Fibroblast of lung (primary cell): ENCODE results near the gene CD47. TPM values are rescaled to one million over a fixed set of nuclear protein-coding genes. Genes with fewer than 3 reads are reported as not detected.

ENCODE experiments used
- DNase-seq, 2 donors: peaks; one replicate each; pipeline versions ENCODE4 v3.0.0 to v3.0.0-alpha.2; 2010; ENCODE audit warnings: low read depth in 2 of 2
- H2AFZ ChIP-seq: 2 replicates; pipeline ENCODE4 v1.5.1; 2012; ENCODE audit warnings: low read length, control low read depth, inconsistent platforms
- H3K27ac ChIP-seq: 2 replicates; pipeline ENCODE4 v1.5.1; 2011; ENCODE audit warnings: low read length, control low read depth; ENCODE audit not compliant: insufficient read depth
- H3K27me3 ChIP-seq: 2 replicates; pipeline ENCODE4 v1.5.1; 2011; ENCODE audit warnings: mild to moderate bottlenecking, low read length; ENCODE audit not compliant: control insufficient read depth, insufficient read depth
- H3K36me3 ChIP-seq: 2 replicates; pipeline ENCODE4 v1.5.1; 2011; ENCODE audit warnings: low read length; ENCODE audit not compliant: control insufficient read depth, insufficient read depth
- H3K4me1 ChIP-seq: 2 replicates; pipeline ENCODE4 v1.5.1; 2011; ENCODE audit warnings: low read length; ENCODE audit not compliant: control insufficient read depth, insufficient read depth; ENCODE audit errors: extremely low read depth
- H3K4me2 ChIP-seq: 2 replicates; pipeline ENCODE4 v1.5.1; 2011; ENCODE audit warnings: low read length, control low read depth; ENCODE audit not compliant: insufficient read depth; ENCODE audit errors: extremely low read depth
- H3K4me3 ChIP-seq, 4 experiments: fragments of 200-600 bp in 1 of 4; sonication (generic) in 1 of 4; replicated peaks in 1 of 4; 2 replicates each; pipeline ENCODE4 v1.5.1; 2011 to 2016; ENCODE audit warnings: low read length in 4 of 4, low read depth in 3 of 4, mild to moderate bottlenecking in 3 of 4, control low read depth in 2 of 4, inconsistent platforms in 1 of 4, mixed read lengths in 1 of 4; ENCODE audit not compliant: insufficient read depth in 1 of 4; ENCODE audit errors: control extremely low read depth in 1 of 4
- H3K79me2 ChIP-seq: 2 replicates; pipeline ENCODE4 v1.5.1; 2012; ENCODE audit warnings: mild to moderate bottlenecking, low read length, inconsistent platforms; ENCODE audit not compliant: control insufficient read depth, insufficient read depth
- H3K9ac ChIP-seq: 2 replicates; pipeline ENCODE4 v1.5.1; 2011; ENCODE audit warnings: mild to moderate bottlenecking, low read length, control low read depth; ENCODE audit not compliant: insufficient read depth
- H3K9me3 ChIP-seq: 2 replicates; pipeline ENCODE4 v1.5.1; 2012; ENCODE audit warnings: low read depth, low read length; ENCODE audit not compliant: control insufficient read depth, insufficient read depth
- H4K20me1 ChIP-seq: 2 replicates; pipeline ENCODE4 v1.5.1; 2011; ENCODE audit warnings: low read length; ENCODE audit not compliant: control insufficient read depth, insufficient read depth; ENCODE audit errors: extremely low read depth
- EZH2 ChIP-seq: IDR thresholded peaks from 2 replicates; pipeline ENCODE4 v1.5.1; 2012; ENCODE audit warnings: low read length, control low read depth, mild to moderate bottlenecking; ENCODE audit errors: missing control alignments
- polyA plus RNA-seq, 2 donors: library from polyadenylated mRNA; depleted of rRNA in 1 of 2; stranded (reverse) in 1 of 2; unstranded in 1 of 2; fragments of >200 nt; gene quantifications; 2 replicates each; pipeline ENCODE4 v1.2.1, GENCODE V29; 2011 to 2012; ENCODE audit warnings: missing spikeins in 1 of 2
- total RNA-seq: library from RNA; depleted of rRNA; stranded (reverse); fragments of >200 nt; gene quantifications from 2 replicates; pipeline ENCODE4 v1.2.1, GENCODE V29; 2014
- TF ChIP-seq, protein P1 (sequence below), 2 donors: IDR thresholded peaks in 1 of 2; conservative IDR thresholded peaks in 1 of 2; 1 replicate in 1 of 2; 2 replicates in 1 of 2; pipeline ENCODE4 v1.5.1; 2011 to 2012; ENCODE audit warnings: low read length in 2 of 2, control low read depth in 1 of 2, inconsistent platforms in 1 of 2, low read depth in 1 of 2, mild to moderate bottlenecking in 1 of 2

CD47 gene
- total and polyA plus RNA-seq, 2 donors (not counting 1 experiment from before 2014, with no cell fraction given) = 72.0 to 91.7 TPM

- Histone ChIP-seq H3K9ac (no peak overlapping the region), H3K4me3 (no peak overlapping the region), H3K4me2 (no peak overlapping the region), H3K79me2 (peaks cover 78% of the 10 kb centered on the region), H4K20me1 (no peaks in the 10 kb centered on the region), H3K27ac (no peak overlapping the region), H3K4me1 (peaks cover 3% of the 10 kb centered on the region), H3K36me3 (no peaks in the 10 kb centered on the region), H2AFZ (no peak overlapping the region), H3K27me3 (no peaks in the 10 kb centered on the region), H3K9me3 (no peaks in the 10 kb centered on the region)
- no peak for TF ChIP-seq EZH2
- TF ChIP-seq, protein P1, sequence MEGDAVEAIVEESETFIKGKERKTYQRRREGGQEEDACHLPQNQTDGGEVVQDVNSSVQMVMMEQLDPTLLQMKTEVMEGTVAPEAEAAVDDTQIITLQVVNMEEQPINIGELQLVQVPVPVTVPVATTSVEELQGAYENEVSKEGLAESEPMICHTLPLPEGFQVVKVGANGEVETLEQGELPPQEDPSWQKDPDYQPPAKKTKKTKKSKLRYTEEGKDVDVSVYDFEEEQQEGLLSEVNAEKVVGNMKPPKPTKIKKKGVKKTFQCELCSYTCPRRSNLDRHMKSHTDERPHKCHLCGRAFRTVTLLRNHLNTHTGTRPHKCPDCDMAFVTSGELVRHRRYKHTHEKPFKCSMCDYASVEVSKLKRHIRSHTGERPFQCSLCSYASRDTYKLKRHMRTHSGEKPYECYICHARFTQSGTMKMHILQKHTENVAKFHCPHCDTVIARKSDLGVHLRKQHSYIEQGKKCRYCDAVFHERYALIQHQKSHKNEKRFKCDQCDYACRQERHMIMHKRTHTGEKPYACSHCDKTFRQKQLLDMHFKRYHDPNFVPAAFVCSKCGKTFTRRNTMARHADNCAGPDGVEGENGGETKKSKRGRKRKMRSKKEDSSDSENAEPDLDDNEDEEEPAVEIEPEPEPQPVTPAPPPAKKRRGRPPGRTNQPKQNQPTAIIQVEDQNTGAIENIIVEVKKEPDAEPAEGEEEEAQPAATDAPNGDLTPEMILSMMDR (conservative IDR thresholded peaks at IDR 0.05 in 1 of 2, IDR thresholded peaks at IDR 0.05 in 1 of 2; ENCODE audit: low read depth in 1 of 2, low read length in 2 of 2) = no peak
- no peak for DNase-seq
Measured at GRCh38 chr3:108086653-108087052, 4.2 kb downstream of the CD47 start.

DNA sequence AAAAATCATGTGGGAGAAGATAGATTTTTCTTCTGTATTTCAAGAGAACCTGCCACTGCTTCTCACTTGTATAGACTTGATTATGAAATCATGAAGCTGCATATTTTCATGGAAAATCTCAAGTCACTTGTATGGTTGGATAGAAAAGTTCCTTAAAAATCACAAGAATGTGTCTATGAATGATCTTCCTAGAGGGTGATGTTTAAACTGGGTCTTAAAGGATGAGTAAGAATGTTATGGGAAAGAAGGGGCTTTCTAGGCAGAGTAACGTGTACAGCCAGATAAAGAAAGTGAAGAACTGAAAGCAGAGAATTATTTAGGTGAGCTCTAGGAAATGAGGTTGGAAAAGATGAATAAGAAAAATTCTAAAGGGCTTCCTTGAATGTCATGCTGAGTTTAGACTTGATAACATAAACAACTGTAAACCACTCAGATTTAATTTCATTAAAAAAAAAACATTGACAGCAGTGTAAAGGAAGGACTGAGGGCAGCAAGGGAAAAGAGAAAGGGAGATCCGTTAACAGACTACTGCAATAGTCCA lies 5.0 kb downstream of the CD47 start:
- Histone ChIP-seq H2AFZ (no peak overlapping the region), H3K9me3 (no peaks in the 10 kb centered on the region), H3K27me3 (no peaks in the 10 kb centered on the region), H4K20me1 (no peaks in the 10 kb centered on the region), H3K27ac (no peak overlapping the region), H3K4me3 (no peak overlapping the region), H3K4me2 (no peak overlapping the region), H3K4me1 (peaks cover 3% of the 10 kb centered on the region), H3K9ac (no peak overlapping the region), H3K79me2 (peaks cover 83% of the 10 kb centered on the region), H3K36me3 (no peaks in the 10 kb centered on the region)
- DNase-seq = peak in 1 of 2 donors; percentile 26
- TF ChIP-seq, protein P1 (conservative IDR thresholded peaks at IDR 0.05 in 1 of 2, IDR thresholded peaks at IDR 0.05 in 1 of 2; ENCODE audit: low read depth in 1 of 2, low read length in 2 of 2) = no peak
- TF ChIP-seq EZH2 = no peak

- Histone ChIP-seq H4K20me1 (no peaks in the 10 kb centered on the region), H2AFZ (no peak overlapping the region), H3K9me3 (no peaks in the 10 kb centered on the region), H3K4me2 (no peak overlapping the region), H3K9ac (no peak overlapping the region), H3K27me3 (no peaks in the 10 kb centered on the region), H3K27ac (no peak overlapping the region), H3K79me2 (peaks cover 82% of the 10 kb centered on the region), H3K4me1 (peaks cover 3% of the 10 kb centered on the region), H3K4me3 (no peak overlapping the region), H3K36me3 (no peaks in the 10 kb centered on the region)
- TF ChIP-seq, protein P1 (conservative IDR thresholded peaks at IDR 0.05 in 1 of 2, IDR thresholded peaks at IDR 0.05 in 1 of 2; ENCODE audit: low read depth in 1 of 2, low read length in 2 of 2) = no peak
- no peak for TF ChIP-seq EZH2
- no peak for DNase-seq
Measured at GRCh38 chr3:108085370-108085769, 5.5 kb downstream of the CD47 start.
